DND-41 (cell line): Measurements from ENCODE around the gene DPEP3.

ENCODE experiments used
- ATAC-seq: fragments of 200-7000 bp; cut with Tn5 transposase; 3 replicates; pipeline ENCODE4 v1.9.1; 2021; ENCODE audit warnings: low read depth; ENCODE audit not compliant: insufficient read depth
- DNase-seq: peaks from one replicate; pipeline ENCODE4 v3.0.0-alpha.2; 2020
- H2AFZ ChIP-seq: 2 replicates; pipeline ENCODE4 v1.6.0; 2012; ENCODE audit warnings: low read depth, low read length
- H3K27ac ChIP-seq: 2 replicates; pipeline ENCODE4 v1.5.1; 2012; ENCODE audit warnings: low read length, inconsistent platforms
- H3K27me3 ChIP-seq: fragments of 200-600 bp; sonication (generic); 2 replicates; pipeline ENCODE4 v1.6.0; 2012; ENCODE audit warnings: low read length, mild to moderate bottlenecking, inconsistent platforms; ENCODE audit not compliant: insufficient read depth, poor library complexity
- H3K36me3 ChIP-seq: 2 replicates; pipeline ENCODE4 v1.5.1; 2012; ENCODE audit warnings: low read length, inconsistent platforms; ENCODE audit not compliant: insufficient read depth
- H3K4me1 ChIP-seq: 2 replicates; pipeline ENCODE4 v1.5.1; 2012; ENCODE audit warnings: mild to moderate bottlenecking, low read length; ENCODE audit not compliant: insufficient read depth
- H3K4me2 ChIP-seq: 2 replicates; pipeline ENCODE4 v1.6.0; 2012; ENCODE audit warnings: mild to moderate bottlenecking, moderate library complexity, low read length, inconsistent platforms; ENCODE audit not compliant: insufficient read depth
- H3K4me3 ChIP-seq, 2 experiments: fragments of 200-600 bp in 1 of 2; shearing (Covaris generic) in 1 of 2; 2 replicates each; pipeline ENCODE4 v1.5.1; 2012 to 2016; ENCODE audit warnings: inconsistent platforms in 2 of 2, low read length in 2 of 2, mild to moderate bottlenecking in 2 of 2, low read depth in 1 of 2, moderate library complexity in 1 of 2
- H3K79me2 ChIP-seq: 2 replicates; pipeline ENCODE4 v1.6.0; 2012; ENCODE audit warnings: low read length, inconsistent platforms; ENCODE audit not compliant: insufficient read depth
- H3K9ac ChIP-seq: 2 replicates; pipeline ENCODE4 v1.6.0; 2012; ENCODE audit warnings: low read depth, mild to moderate bottlenecking, inconsistent platforms, low read length, moderate library complexity
- H3K9me3 ChIP-seq: 2 replicates; pipeline ENCODE4 v1.5.1; 2012; ENCODE audit warnings: low read length, moderate library complexity, mild to moderate bottlenecking, inconsistent platforms; ENCODE audit not compliant: insufficient read depth, severe bottlenecking
- H4K20me1 ChIP-seq: 2 replicates; pipeline ENCODE4 v1.6.0; 2012; ENCODE audit warnings: low read length; ENCODE audit not compliant: insufficient read depth
- EZH2 ChIP-seq: IDR thresholded peaks from 3 replicates; pipeline ENCODE4 v1.6.1; 2012; ENCODE audit warnings: borderline replicate concordance, low read depth, mild to moderate bottlenecking, moderate library complexity, low read length, inconsistent platforms; ENCODE audit not compliant: severe bottlenecking
- TF ChIP-seq, protein P1 (sequence below): IDR thresholded peaks from 2 replicates; pipeline ENCODE4 v1.5.1; 2012; ENCODE audit warnings: borderline replicate concordance, low read length, moderate library complexity, mild to moderate bottlenecking; ENCODE audit not compliant: poor library complexity, severe bottlenecking; ENCODE audit errors: extremely low read depth

DPEP3 gene

DNA sequence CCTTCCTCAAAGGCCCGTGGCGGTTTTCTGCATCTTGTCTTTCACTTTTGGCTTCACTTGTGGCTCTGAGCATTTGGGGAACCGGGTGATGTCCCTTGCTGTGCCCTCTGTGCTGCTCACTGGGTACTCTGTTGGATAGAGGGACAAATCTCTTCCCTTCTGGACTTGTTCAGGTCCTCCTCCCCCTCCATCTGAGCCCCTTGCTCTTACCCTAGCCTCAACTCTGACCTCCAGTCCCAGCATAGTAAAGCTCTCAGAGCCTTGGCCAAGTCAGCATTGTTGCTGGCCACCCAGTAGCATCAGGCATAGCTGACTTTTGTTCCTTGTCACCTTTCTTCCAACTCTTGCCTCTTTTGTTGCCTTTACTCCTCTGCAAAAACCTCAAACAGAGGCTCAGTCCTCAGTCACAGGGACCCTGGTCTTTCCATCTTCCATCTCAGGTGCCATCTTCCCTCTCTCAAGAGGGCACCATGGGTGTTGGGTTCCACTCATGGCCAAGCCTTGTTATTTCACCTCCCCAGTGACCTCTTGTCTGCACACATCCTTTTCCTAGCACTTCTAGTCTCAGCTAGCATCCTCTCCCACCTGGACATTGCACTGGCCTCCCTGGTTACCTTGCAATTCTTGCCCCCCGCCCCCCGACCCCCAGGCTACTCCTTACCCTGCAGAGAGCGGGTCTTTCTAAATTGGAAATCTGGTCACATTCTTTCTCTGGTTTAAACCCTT lies 43.3 kb downstream of the DPEP3 start:
- Histone ChIP-seq H3K9me3 (no peaks in the 10 kb centered on the region), H3K27ac (peak overlapping the region; percentile 92), H3K4me2 (peak overlapping the region; percentile 98), H3K9ac (peak overlapping the region; percentile 84), H3K36me3 (peaks cover 47% of the 10 kb centered on the region), H3K4me1 (peaks cover 26% of the 10 kb centered on the region), H4K20me1 (peaks cover 19% of the 10 kb centered on the region), H3K79me2 (peaks cover 32% of the 10 kb centered on the region), H3K4me3 (peak overlapping the region; percentile 72 to 91; a peak in 3 of 4 replicates), H2AFZ (peak overlapping the region; percentile 76), H3K27me3 (no peaks in the 10 kb centered on the region)
- TF ChIP-seq, protein P1, sequence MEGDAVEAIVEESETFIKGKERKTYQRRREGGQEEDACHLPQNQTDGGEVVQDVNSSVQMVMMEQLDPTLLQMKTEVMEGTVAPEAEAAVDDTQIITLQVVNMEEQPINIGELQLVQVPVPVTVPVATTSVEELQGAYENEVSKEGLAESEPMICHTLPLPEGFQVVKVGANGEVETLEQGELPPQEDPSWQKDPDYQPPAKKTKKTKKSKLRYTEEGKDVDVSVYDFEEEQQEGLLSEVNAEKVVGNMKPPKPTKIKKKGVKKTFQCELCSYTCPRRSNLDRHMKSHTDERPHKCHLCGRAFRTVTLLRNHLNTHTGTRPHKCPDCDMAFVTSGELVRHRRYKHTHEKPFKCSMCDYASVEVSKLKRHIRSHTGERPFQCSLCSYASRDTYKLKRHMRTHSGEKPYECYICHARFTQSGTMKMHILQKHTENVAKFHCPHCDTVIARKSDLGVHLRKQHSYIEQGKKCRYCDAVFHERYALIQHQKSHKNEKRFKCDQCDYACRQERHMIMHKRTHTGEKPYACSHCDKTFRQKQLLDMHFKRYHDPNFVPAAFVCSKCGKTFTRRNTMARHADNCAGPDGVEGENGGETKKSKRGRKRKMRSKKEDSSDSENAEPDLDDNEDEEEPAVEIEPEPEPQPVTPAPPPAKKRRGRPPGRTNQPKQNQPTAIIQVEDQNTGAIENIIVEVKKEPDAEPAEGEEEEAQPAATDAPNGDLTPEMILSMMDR, result no peak
- no peak for TF ChIP-seq EZH2
- peak; percentile 90 for DNase-seq
- ATAC-seq, result peak; percentile 78

DNA sequence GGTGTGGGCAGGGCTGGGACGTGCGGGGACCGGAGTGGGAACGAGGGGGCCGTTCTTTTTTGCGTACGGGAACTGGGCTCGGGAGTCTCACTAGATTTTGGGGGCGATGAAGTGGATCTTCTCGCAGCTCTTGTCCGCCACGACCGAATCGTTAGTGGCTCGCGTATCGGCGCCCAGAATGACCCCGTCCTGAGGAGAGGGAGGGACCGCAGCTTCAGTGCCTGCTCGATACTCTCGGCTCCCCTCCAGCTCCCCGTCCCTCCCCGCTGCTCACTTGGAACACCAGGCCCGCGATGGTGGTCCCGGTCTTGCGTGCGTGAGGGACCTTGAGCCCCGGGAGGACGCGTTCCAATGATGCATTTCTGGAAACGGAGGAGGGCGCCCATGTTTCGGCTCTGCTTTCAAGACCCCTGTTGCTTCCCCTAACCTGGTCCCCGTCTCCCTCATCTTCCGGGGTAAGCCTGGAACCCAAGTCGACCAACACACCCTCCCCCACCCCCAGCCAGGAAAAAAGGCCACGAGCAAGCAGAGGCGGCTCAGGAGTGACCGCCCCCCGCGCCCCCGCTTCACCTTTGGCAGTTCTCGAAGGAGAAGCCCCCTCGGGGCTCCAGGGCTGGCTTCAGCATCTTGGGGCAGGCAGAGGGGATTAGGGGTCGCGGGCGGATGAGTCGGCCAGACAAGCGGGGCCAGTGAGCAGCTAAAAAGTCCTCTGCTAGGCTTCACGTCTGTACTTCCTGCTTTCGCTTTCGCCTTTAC lies 44.0 kb downstream of the DPEP3 start, which contains the start of gene PSMB10:
Gene PSMB10 (minus strand): TSS at position 727 of the 756 bp plus-strand sequence. CDS start 101 bp downstream, at position 626.
- no peak for DNase-seq
- ATAC-seq, result peak; percentile 43
- peak within 1 kb of the TSS; percentile 92 for H3K27ac ChIP-seq
- H2AFZ ChIP-seq, result peak within 1 kb of the TSS; percentile 76
- peak within 1 kb of the TSS; percentile 98 for H3K4me2 ChIP-seq
- peaks cover 32% of the 10 kb centered on the region for H3K79me2 ChIP-seq
- peak within 1 kb of the TSS; percentile 72 to 91 for H3K4me3 ChIP-seq
- peaks cover 26% of the 10 kb centered on the region for H3K4me1 ChIP-seq
- no peaks in the 10 kb centered on the region for H3K9me3 ChIP-seq
- no peak for TF ChIP-seq EZH2
- TF ChIP-seq, protein P1, result peak; percentile 46
- peak within 1 kb of the TSS; percentile 84 for H3K9ac ChIP-seq
- peaks cover 45% of the 10 kb centered on the region for H3K36me3 ChIP-seq
- H3K27me3 ChIP-seq, result no peaks in the 10 kb centered on the region
- H4K20me1 ChIP-seq, result peaks cover 19% of the 10 kb centered on the region

GRCh38 chr16:67935402-67936123 lies 44.7 kb downstream of the DPEP3 start:
- Histone ChIP-seq H3K4me3 (peak overlapping the region; percentile 72 to 91), H3K9me3 (no peaks in the 10 kb centered on the region), H3K27ac (peak overlapping the region; percentile 92), H3K79me2 (peaks cover 32% of the 10 kb centered on the region), H2AFZ (peak overlapping the region; percentile 76), H3K27me3 (no peaks in the 10 kb centered on the region), H3K9ac (peak overlapping the region; percentile 84), H3K4me1 (peaks cover 26% of the 10 kb centered on the region), H3K36me3 (peaks cover 51% of the 10 kb centered on the region), H4K20me1 (peaks cover 19% of the 10 kb centered on the region), H3K4me2 (peak overlapping the region; percentile 98)
- DNase-seq (peak; percentile 88), ATAC-seq (peak; percentile 74)
- TF ChIP-seq, protein P1, result no peak
- TF ChIP-seq EZH2, result no peak
